ENCODE measurements around the gene FLT3LG. TPM values are rescaled to one million over a fixed set of nuclear protein-coding genes. Genes with fewer than 3 reads are reported as not detected.

FLT3LG gene
- total and polyA plus RNA-seq, 9 of the 15 experiments (the other 6 are each of a cell fraction or from before 2014, with no cell fraction given) = 0.31 to 6.4 (median 1.1) TPM

DNA sequence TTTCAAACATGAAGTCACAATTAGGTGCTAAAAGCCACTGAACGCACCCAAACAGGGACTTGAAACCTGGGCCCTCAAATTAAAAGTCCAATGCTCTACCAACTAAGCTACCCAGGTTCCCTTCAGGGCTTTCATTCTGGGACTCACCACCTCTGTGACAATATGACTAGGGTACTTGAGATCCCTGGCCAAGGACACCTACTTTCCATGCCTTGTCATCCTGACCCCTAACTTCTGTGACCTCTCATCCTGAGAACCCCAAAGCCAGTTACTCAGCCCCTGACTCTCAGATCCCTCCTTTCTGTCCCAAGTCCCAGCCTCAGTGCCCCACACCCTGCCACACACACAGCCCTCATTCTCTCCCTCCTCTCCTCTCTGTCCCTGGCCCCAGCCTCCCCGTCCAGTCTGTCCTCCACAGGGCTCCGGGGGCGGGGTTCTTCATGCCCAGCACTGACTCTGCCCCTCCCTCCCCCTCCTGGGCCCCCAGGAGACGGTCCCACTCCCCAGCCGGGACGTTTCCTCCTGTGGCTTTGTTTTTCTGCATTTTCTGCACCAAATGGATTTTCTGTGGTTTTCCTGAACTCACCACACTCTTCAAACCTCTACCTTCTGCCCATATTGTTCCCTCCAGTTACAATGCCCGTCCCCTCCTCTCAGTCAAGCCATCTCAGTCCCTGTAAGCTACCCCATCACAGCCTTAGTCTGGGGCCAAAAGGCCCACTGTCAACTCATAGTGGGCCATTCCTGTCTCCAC lies 60.8 kb downstream of the FLT3LG start:
- H3K9ac ChIP-seq (ENCODE audit: insufficient read depth in 1 of 2, low read depth in 2 of 2, low read length in 2 of 2) = peak overlapping the region; percentile 69 to 94
- CTCF ChIA-PET (ENCODE audit: low intra/inter-chr PET ratio) = no interaction called here
- H3K27me3 ChIP-seq (ENCODE audit: control insufficient read depth in 2 of 2, insufficient read depth in 2 of 2, low read length in 2 of 2) = no peaks in the 10 kb centered on the region
- no peaks in the 10 kb centered on the region for H3K79me2 ChIP-seq (ENCODE audit: control insufficient read depth, insufficient read depth, low read length)
- H2AFZ ChIP-seq (ENCODE audit: low read depth, low read length) = peak overlapping the region; percentile 94
- ATAC-seq (no peak), DNase-seq (ENCODE audit: extremely low read depth in 1 of 4, low spot score in 3 of 4) (peak in 2 of 4 experiments; percentile 6 to 9), FAIRE-seq (no peak)
- H4K20me1 ChIP-seq (replicated peaks; ENCODE audit: control insufficient read depth, insufficient read depth, low read length) = no peaks in the 10 kb centered on the region
- in situ Hi-C loops (cut with MboI) = no loop called here
- H3K4me3 ChIP-seq = peak overlapping the region; percentile 71
- no peaks in the 10 kb centered on the region for H3K9me1 ChIP-seq (ENCODE audit: control insufficient read depth, insufficient read depth, low read length)
- peaks cover 11 to 30% of the 10 kb centered on the region in 2 experiments; a peak in 4 of 5 replicates for H3K4me1 ChIP-seq (replicated peaks in 1 of 2; ENCODE audit: control insufficient read depth in 2 of 2, insufficient read depth in 2 of 2, low read length in 2 of 2)
- H3K36me3 ChIP-seq (ENCODE audit: control insufficient read depth, insufficient read depth, low read length) = 0 out of 3 replicates have a peak, but pooled peaks cover 3% of the 10 kb centered on the region
- 50% methylated on average over 3 of the region's 8 CpGs for WGBS (ENCODE audit: insufficient coverage, low coverage, missing lambda C conversion rate)
- POLR2A ChIA-PET = interaction anchor here (0.5 to 1.5 kb wide), 9 partner anchors 9 to 912 kb away, joined by 3 to 7 read pairs (median 3); partner anchors contain the start of gene RPS11
- intact Hi-C loops (cut with micrococcal nuclease) = no loop called here
- peak overlapping the region; percentile 92 for H3K4me2 ChIP-seq (ENCODE audit: insufficient read depth, low read length)
- H3K27ac ChIP-seq (ENCODE audit: extremely low read depth, low read depth, low read length) = peak overlapping the region; percentile 73; the same call in 2 of the 3 replicates
- no peaks in the 10 kb centered on the region for H3K9me3 ChIP-seq (replicated peaks; ENCODE audit: control insufficient read depth, insufficient read depth, low read depth, low read length)
- no peak for TF ChIP-seq ZNF311 (CRISPR knock-in tag; IDR thresholded peaks at IDR 0.05)
- TF ChIP-seq KDM5B (IDR thresholded peaks at IDR 0.05; ENCODE audit: insufficient replicate concordance, low read depth, low read length) = peak; percentile 41
- no peak for TF ChIP-seq ZKSCAN3 (CRISPR knock-in tag; IDR thresholded peaks at IDR 0.05)
- BruUV-seq (replicated peaks) = no TSS peak

MicroRNAs encoded within 50 kb of the gene (microRNA counts, 767-probe panel; counts per million panel counts)
- not detected for microRNA hsa-miR-150-5p

Small RNA genes lying within 50 kb of the gene (microRNA-seq; reads per million reads assigned to microRNA genes)
- gene MIR150 (ENCODE audit: borderline microRNAs expressed) = not detected

Small RNA genes lying within 50 kb of the gene (small RNA-seq; reads per million reads assigned to genes)
- not detected for gene COX6CP7
- not detected for gene MIR150
- gene SNORD32A = not detected
- not detected for gene SNORD33
- not detected for gene SNORD34
- gene SNORD35A = not detected
- not detected for gene SNORD35B

Other genes with a start within 250 kb of the FLT3LG start
Only the 7 nearest of the 24 such genes appear.
- gene GFY, start 48.8 kb upstream of the FLT3LG start, total RNA-seq (2014; rRNA removed) = 0.12 TPM in 1 of 2 replicates, not detected in the other
- not detected in 2 replicates for gene GFY, start 48.8 kb upstream of the FLT3LG start, total RNA-seq (2014; rRNA removed; fragmentation: Illumina TruSeq; extraction: Trizol)
- 0.07 TPM in 1 of 2 replicates, not detected in the other for gene GFY, start 48.8 kb upstream of the FLT3LG start, total RNA-seq (2015; rRNA removed; fragmentation: Illumina TruSeq; extraction: Trizol)
- gene GFY, start 48.8 kb upstream of the FLT3LG start, total RNA-seq (2021) = 0.11 TPM in 1 of 2 replicates, not detected in the other
- gene GFY, start 48.8 kb upstream of the FLT3LG start, polyA plus RNA-seq (2011; rRNA removed) = 0.19 and 0.26 TPM in 2 replicates
- 0.33 and 0.40 TPM in 2 replicates for gene GFY, start 48.8 kb upstream of the FLT3LG start, polyA plus RNA-seq (2014; fragmentation: Illumina TruSeq; extraction: Trizol)
- gene GFY, start 48.8 kb upstream of the FLT3LG start, polyA plus RNA-seq (2014; fragmentation: Nextera tagmentation; extraction: Ambion mirVana) = under 1 TPM in 1 of 2 experiments, not detected in 1; 0.06 TPM
- 0.11 and 0.33 TPM in 2 replicates for gene GFY, start 48.8 kb upstream of the FLT3LG start, polyA plus RNA-seq (2014; rRNA removed)
- 2.4 and 3.2 TPM in 2 replicates for gene SLC17A7, start 32.7 kb upstream of the FLT3LG start, total RNA-seq (2014; rRNA removed)
- 1.1 TPM in 2 replicates for gene SLC17A7, start 32.7 kb upstream of the FLT3LG start, total RNA-seq (2014; rRNA removed; fragmentation: Illumina TruSeq; extraction: Trizol)
- 1.4 TPM in 2 replicates for gene SLC17A7, start 32.7 kb upstream of the FLT3LG start, total RNA-seq (2015; rRNA removed; fragmentation: Illumina TruSeq; extraction: Trizol)
- gene SLC17A7, start 32.7 kb upstream of the FLT3LG start, total RNA-seq (2021) = 9.2 and 9.9 TPM in 2 replicates
- gene SLC17A7, start 32.7 kb upstream of the FLT3LG start, polyA plus RNA-seq (2011; rRNA removed) = 4.8 and 7.0 TPM in 2 replicates
- 12.8 and 15.7 TPM in 2 replicates for gene SLC17A7, start 32.7 kb upstream of the FLT3LG start, polyA plus RNA-seq (2014; fragmentation: Illumina TruSeq; extraction: Trizol)
- gene SLC17A7, start 32.7 kb upstream of the FLT3LG start, polyA plus RNA-seq (2014; fragmentation: Nextera tagmentation; extraction: Ambion mirVana) = 1 to 10 TPM; 1.7 to 1.8 TPM
- 5.5 and 5.7 TPM in 2 replicates for gene SLC17A7, start 32.7 kb upstream of the FLT3LG start, polyA plus RNA-seq (2014; rRNA removed)
- gene PIH1D1, start 22.4 kb upstream of the FLT3LG start, total RNA-seq (2014; rRNA removed) = 224 and 233 TPM in 2 replicates
- 102 and 112 TPM in 2 replicates for gene PIH1D1, start 22.4 kb upstream of the FLT3LG start, total RNA-seq (2014; rRNA removed; fragmentation: Illumina TruSeq; extraction: Trizol)
- gene PIH1D1, start 22.4 kb upstream of the FLT3LG start, total RNA-seq (2015; rRNA removed; fragmentation: Illumina TruSeq; extraction: Trizol) = 120 and 125 TPM in 2 replicates
- 161 and 164 TPM in 2 replicates for gene PIH1D1, start 22.4 kb upstream of the FLT3LG start, total RNA-seq (2021)
- 137 and 156 TPM in 2 replicates for gene PIH1D1, start 22.4 kb upstream of the FLT3LG start, polyA plus RNA-seq (2011; rRNA removed)
- gene PIH1D1, start 22.4 kb upstream of the FLT3LG start, polyA plus RNA-seq (2014; fragmentation: Illumina TruSeq; extraction: Trizol) = 137 and 156 TPM in 2 replicates
- 10 to 100 TPM; 26.5 to 48.0 TPM for gene PIH1D1, start 22.4 kb upstream of the FLT3LG start, polyA plus RNA-seq (2014; fragmentation: Nextera tagmentation; extraction: Ambion mirVana)
- 199 and 221 TPM in 2 replicates for gene PIH1D1, start 22.4 kb upstream of the FLT3LG start, polyA plus RNA-seq (2014; rRNA removed)
- 46.2 and 52.2 TPM in 2 replicates for gene ALDH16A1, start 21.0 kb upstream of the FLT3LG start, total RNA-seq (2014; rRNA removed)
- 2.1 and 2.4 TPM in 2 replicates for gene ALDH16A1, start 21.0 kb upstream of the FLT3LG start, total RNA-seq (2014; rRNA removed; fragmentation: Illumina TruSeq; extraction: Trizol)
- gene ALDH16A1, start 21.0 kb upstream of the FLT3LG start, total RNA-seq (2015; rRNA removed; fragmentation: Illumina TruSeq; extraction: Trizol) = 17.0 and 18.6 TPM in 2 replicates
- 36.9 and 40.3 TPM in 2 replicates for gene ALDH16A1, start 21.0 kb upstream of the FLT3LG start, total RNA-seq (2021)
- gene ALDH16A1, start 21.0 kb upstream of the FLT3LG start, polyA plus RNA-seq (2011; rRNA removed) = 7.6 and 12.4 TPM in 2 replicates
- 2.2 and 8.9 TPM in 2 replicates for gene ALDH16A1, start 21.0 kb upstream of the FLT3LG start, polyA plus RNA-seq (2014; fragmentation: Illumina TruSeq; extraction: Trizol)
- 1 to 10 TPM; 2.8 to 3.3 TPM for gene ALDH16A1, start 21.0 kb upstream of the FLT3LG start, polyA plus RNA-seq (2014; fragmentation: Nextera tagmentation; extraction: Ambion mirVana)
- 29.7 and 31.7 TPM in 2 replicates for gene ALDH16A1, start 21.0 kb upstream of the FLT3LG start, polyA plus RNA-seq (2014; rRNA removed)
- 4,435 and 4,908 TPM in 2 replicates for gene RPL13A, start 13.4 kb downstream of the FLT3LG start, total RNA-seq (2014; rRNA removed)
- 1,693 and 1,744 TPM in 2 replicates for gene RPL13A, start 13.4 kb downstream of the FLT3LG start, total RNA-seq (2014; rRNA removed; fragmentation: Illumina TruSeq; extraction: Trizol)
- gene RPL13A, start 13.4 kb downstream of the FLT3LG start, total RNA-seq (2015; rRNA removed; fragmentation: Illumina TruSeq; extraction: Trizol) = 2,336 and 2,363 TPM in 2 replicates
- gene RPL13A, start 13.4 kb downstream of the FLT3LG start, total RNA-seq (2021) = 3,484 and 3,598 TPM in 2 replicates
- 3,377 and 4,740 TPM in 2 replicates for gene RPL13A, start 13.4 kb downstream of the FLT3LG start, polyA plus RNA-seq (2011; rRNA removed)
- gene RPL13A, start 13.4 kb downstream of the FLT3LG start, polyA plus RNA-seq (2014; fragmentation: Illumina TruSeq; extraction: Trizol) = 2,949 and 2,951 TPM in 2 replicates
- 1,000 to 10,000 TPM; 2,516 to 2,665 TPM for gene RPL13A, start 13.4 kb downstream of the FLT3LG start, polyA plus RNA-seq (2014; fragmentation: Nextera tagmentation; extraction: Ambion mirVana)
- gene RPL13A, start 13.4 kb downstream of the FLT3LG start, polyA plus RNA-seq (2014; rRNA removed) = 5,374 and 5,482 TPM in 2 replicates
- 4,429 and 4,457 TPM in 2 replicates for gene RPS11, start 22.2 kb downstream of the FLT3LG start, total RNA-seq (2014; rRNA removed)
- 3,727 and 4,095 TPM in 2 replicates for gene RPS11, start 22.2 kb downstream of the FLT3LG start, total RNA-seq (2014; rRNA removed; fragmentation: Illumina TruSeq; extraction: Trizol)
- gene RPS11, start 22.2 kb downstream of the FLT3LG start, total RNA-seq (2015; rRNA removed; fragmentation: Illumina TruSeq; extraction: Trizol) = 4,584 and 4,811 TPM in 2 replicates
- gene RPS11, start 22.2 kb downstream of the FLT3LG start, total RNA-seq (2021) = 2,569 and 2,586 TPM in 2 replicates
- 3,634 and 4,412 TPM in 2 replicates for gene RPS11, start 22.2 kb downstream of the FLT3LG start, polyA plus RNA-seq (2011; rRNA removed)
- gene RPS11, start 22.2 kb downstream of the FLT3LG start, polyA plus RNA-seq (2014; fragmentation: Illumina TruSeq; extraction: Trizol) = 9,049 and 9,152 TPM in 2 replicates
- 1,000 to 10,000 TPM; 3,635 to 4,338 TPM for gene RPS11, start 22.2 kb downstream of the FLT3LG start, polyA plus RNA-seq (2014; fragmentation: Nextera tagmentation; extraction: Ambion mirVana)
- gene RPS11, start 22.2 kb downstream of the FLT3LG start, polyA plus RNA-seq (2014; rRNA removed) = 4,533 and 5,388 TPM in 2 replicates
- 0.77 and 2.8 TPM in 2 replicates for gene FCGRT, start 38.4 kb downstream of the FLT3LG start, total RNA-seq (2014; rRNA removed)
- gene FCGRT, start 38.4 kb downstream of the FLT3LG start, total RNA-seq (2014; rRNA removed; fragmentation: Illumina TruSeq; extraction: Trizol) = 0.38 and 1.1 TPM in 2 replicates
- 1.2 and 1.7 TPM in 2 replicates for gene FCGRT, start 38.4 kb downstream of the FLT3LG start, total RNA-seq (2015; rRNA removed; fragmentation: Illumina TruSeq; extraction: Trizol)
- gene FCGRT, start 38.4 kb downstream of the FLT3LG start, total RNA-seq (2021) = 2.2 and 4.0 TPM in 2 replicates
- 1.0 and 8.6 TPM in 2 replicates for gene FCGRT, start 38.4 kb downstream of the FLT3LG start, polyA plus RNA-seq (2011; rRNA removed)
- 1.4 and 1.6 TPM in 2 replicates for gene FCGRT, start 38.4 kb downstream of the FLT3LG start, polyA plus RNA-seq (2014; fragmentation: Illumina TruSeq; extraction: Trizol)
- under 1 TPM; 0.11 to 0.18 TPM for gene FCGRT, start 38.4 kb downstream of the FLT3LG start, polyA plus RNA-seq (2014; fragmentation: Nextera tagmentation; extraction: Ambion mirVana)
- gene FCGRT, start 38.4 kb downstream of the FLT3LG start, polyA plus RNA-seq (2014; rRNA removed) = 1.8 and 2.2 TPM in 2 replicates